ENCODE data around the gene DSE. TPM values are rescaled to one million over a fixed set of nuclear protein-coding genes. Genes with fewer than 3 reads are reported as not detected.

Gene DSE
- polyA plus RNA-seq, 1 donor from 2014 or later: 15.0 TPM

- H3K4me3 ChIP-seq (ENCODE audit: low read length): no peak overlapping the region
- no peak overlapping the region for H3K27ac ChIP-seq (ENCODE audit: low read length)
- H3K4me2 ChIP-seq (ENCODE audit: low read length): no peak overlapping the region
- no peak overlapping the region for H2AFZ ChIP-seq (ENCODE audit: low read depth, low read length)
- TF ChIP-seq TAF1 (IDR thresholded peaks at IDR 0.05; ENCODE audit: low read depth): no peak
- TF ChIP-seq RAD21 (conservative IDR thresholded peaks at IDR 0.05): no peak
- no peak for TF ChIP-seq POLR2AphosphoS5 (IDR thresholded peaks at IDR 0.05)
- no peak for TF ChIP-seq SMC3 (conservative IDR thresholded peaks at IDR 0.05; ENCODE audit: poor library complexity)
- no peak for TF ChIP-seq REST (IDR thresholded peaks at IDR 0.05; ENCODE audit: borderline replicate concordance)
- TF ChIP-seq CTCF (IDR thresholded peaks at IDR 0.05; ENCODE audit: poor library complexity, severe bottlenecking): no peak
- no peak for TF ChIP-seq EZH2 (IDR thresholded peaks at IDR 0.05; ENCODE audit: borderline replicate concordance, insufficient read depth, low read length, poor library complexity, severe bottlenecking)
- TF ChIP-seq MXI1 (conservative IDR thresholded peaks at IDR 0.05; ENCODE audit: poor library complexity, severe bottlenecking): no peak
- no peak for TF ChIP-seq EP300 (conservative IDR thresholded peaks at IDR 0.05; ENCODE audit: poor library complexity, severe bottlenecking)
- H3K27me3 ChIP-seq (ENCODE audit: insufficient read depth, low read depth, low read length): no peaks in the 10 kb centered on the region
- no peak overlapping the region for H3K9ac ChIP-seq (ENCODE audit: low read length)
- H4K20me1 ChIP-seq (ENCODE audit: insufficient read depth): no peaks in the 10 kb centered on the region
- H3F3A ChIP-seq (ENCODE audit: insufficient read depth, low read length, poor library complexity, severe bottlenecking): no peaks in the 10 kb centered on the region
- no peaks in the 10 kb centered on the region for H3K36me3 ChIP-seq (ENCODE audit: insufficient read depth, low read length)
- H3K79me2 ChIP-seq (replicated peaks; ENCODE audit: insufficient read depth, low read length): no peaks in the 10 kb centered on the region
- no peaks in the 10 kb centered on the region for H3K9me2 ChIP-seq (ENCODE audit: insufficient read depth, low read length)
- H3K9me3 ChIP-seq (ENCODE audit: low read length): no peaks in the 10 kb centered on the region
These were observed 80.3 kb downstream of the DSE start for GRCh38 chr6:116450769-116451740.

- no peak overlapping the region for H3K9ac ChIP-seq (ENCODE audit: low read length)
- no peaks in the 10 kb centered on the region for H4K20me1 ChIP-seq (ENCODE audit: insufficient read depth)
- H3F3A ChIP-seq (ENCODE audit: insufficient read depth, low read length, poor library complexity, severe bottlenecking): no peaks in the 10 kb centered on the region
- no peak overlapping the region for H3K27ac ChIP-seq (ENCODE audit: low read length)
- TF ChIP-seq TAF1 (IDR thresholded peaks at IDR 0.05; ENCODE audit: low read depth): no peak
- no peak for TF ChIP-seq EZH2 (IDR thresholded peaks at IDR 0.05; ENCODE audit: borderline replicate concordance, insufficient read depth, low read length, poor library complexity, severe bottlenecking)
- no peak for TF ChIP-seq REST (IDR thresholded peaks at IDR 0.05; ENCODE audit: borderline replicate concordance)
- no peak for TF ChIP-seq CTCF (IDR thresholded peaks at IDR 0.05; ENCODE audit: poor library complexity, severe bottlenecking)
- no peak for TF ChIP-seq RAD21 (conservative IDR thresholded peaks at IDR 0.05)
- no peak for TF ChIP-seq MXI1 (conservative IDR thresholded peaks at IDR 0.05; ENCODE audit: poor library complexity, severe bottlenecking)
- no peak for TF ChIP-seq POLR2AphosphoS5 (IDR thresholded peaks at IDR 0.05)
- TF ChIP-seq SMC3 (conservative IDR thresholded peaks at IDR 0.05; ENCODE audit: poor library complexity): no peak
- no peak for TF ChIP-seq EP300 (conservative IDR thresholded peaks at IDR 0.05; ENCODE audit: poor library complexity, severe bottlenecking)
- no peaks in the 10 kb centered on the region for H3K27me3 ChIP-seq (ENCODE audit: insufficient read depth, low read depth, low read length)
- H3K9me3 ChIP-seq (ENCODE audit: low read length): no peaks in the 10 kb centered on the region
- no peak overlapping the region for H3K4me2 ChIP-seq (ENCODE audit: low read length)
- no peak overlapping the region for H3K4me3 ChIP-seq (ENCODE audit: low read length)
- H3K9me2 ChIP-seq (ENCODE audit: insufficient read depth, low read length): no peaks in the 10 kb centered on the region
- H3K79me2 ChIP-seq (replicated peaks; ENCODE audit: insufficient read depth, low read length): no peaks in the 10 kb centered on the region
- H2AFZ ChIP-seq (ENCODE audit: low read depth, low read length): no peak overlapping the region
- no peaks in the 10 kb centered on the region for H3K36me3 ChIP-seq (ENCODE audit: insufficient read depth, low read length)
These were observed 81.2 kb downstream of the DSE start for GRCh38 chr6:116451916-116452315.

Data from neural cell (in vitro differentiated cells).